ENCODE results near the gene CADPS2. TPM values are rescaled to one million over a fixed set of nuclear protein-coding genes. Genes with fewer than 3 reads are reported as not detected.

The CADPS2 gene
- polyA plus RNA-seq (2011; rRNA removed) (0.38 and 0.56 TPM in 2 replicates), polyA minus RNA-seq (2011; rRNA and poly(A)+ RNA removed) (0.62 and 0.85 TPM in 2 replicates)

GRCh38 chr7:122886357-122887081 is at the start of gene CADPS2:
CADPS2 (minus strand) TSS chr7:122886460; CDS start chr7:122886337, 123 bp downstream.
- ChIA-PET CTCF (interaction anchor here (1.4 kb wide), 1 partner anchor 10 kb away, joined by 3 read pairs; no protein-coding TSS in a partner anchor), POLR2A (no interaction called here)
- Histone ChIP-seq H3K27me3 (ENCODE audit: control insufficient read depth, insufficient read depth, low read length) (peaks cover 6% of the 10 kb centered on the region), H3K36me3 (ENCODE audit: control insufficient read depth, insufficient read depth, low read length) (no peaks in the 10 kb centered on the region), H3K4me3 (ENCODE audit: low read depth, low read length) (peak within 1 kb of the TSS; percentile 58)
- no peak for DNase-seq (ENCODE audit: low read depth)
- TF ChIP-seq CTCF (IDR thresholded peaks at IDR 0.05; ENCODE audit: insufficient read depth, low read depth, low read length), result peak; percentile 28; the same call in 1 of the 2 replicates

- Histone ChIP-seq H3K27me3 (ENCODE audit: control insufficient read depth, insufficient read depth, low read length) (no peaks in the 10 kb centered on the region), H3K4me3 (ENCODE audit: low read depth, low read length) (no peak overlapping the region), H3K36me3 (ENCODE audit: control insufficient read depth, insufficient read depth, low read length) (no peaks in the 10 kb centered on the region)
- no peak for DNase-seq (ENCODE audit: low read depth)
- ChIA-PET CTCF (no interaction called here), POLR2A (no interaction called here)
- no peak for TF ChIP-seq CTCF (IDR thresholded peaks at IDR 0.05; ENCODE audit: insufficient read depth, low read depth, low read length)
These were observed 49.4 kb upstream of the CADPS2 start for GRCh38 chr7:122935620-122936019.

- H3K36me3 ChIP-seq (ENCODE audit: control insufficient read depth, insufficient read depth, low read length), result no peaks in the 10 kb centered on the region
- ChIA-PET CTCF (no interaction called here), POLR2A (no interaction called here)
- no peaks in the 10 kb centered on the region for H3K27me3 ChIP-seq (ENCODE audit: control insufficient read depth, insufficient read depth, low read length)
- no peak for DNase-seq (ENCODE audit: low read depth)
- TF ChIP-seq CTCF (IDR thresholded peaks at IDR 0.05; ENCODE audit: insufficient read depth, low read depth, low read length), result no peak
- H3K4me3 ChIP-seq (ENCODE audit: low read depth, low read length), result no peak overlapping the region
These were observed 33.5 kb upstream of the CADPS2 start for GRCh38 chr7:122919643-122920181.

GRCh38 chr7:122914812-122915211 is 28.6 kb upstream of the CADPS2 start:
- no peak overlapping the region for H3K4me3 ChIP-seq (ENCODE audit: low read depth, low read length)
- H3K27me3 ChIP-seq (ENCODE audit: control insufficient read depth, insufficient read depth, low read length), result no peaks in the 10 kb centered on the region
- POLR2A ChIA-PET, result no interaction called here
- DNase-seq (ENCODE audit: low read depth), result no peak
- H3K36me3 ChIP-seq (ENCODE audit: control insufficient read depth, insufficient read depth, low read length), result no peaks in the 10 kb centered on the region
- CTCF ChIA-PET, result no interaction called here
- no peak for TF ChIP-seq CTCF (IDR thresholded peaks at IDR 0.05; ENCODE audit: insufficient read depth, low read depth, low read length)

GRCh38 chr7:122913608-122914007 is 27.3 kb upstream of the CADPS2 start:
- POLR2A ChIA-PET, result no interaction called here

More at GRCh38 chr7:122913608-122914007, 27.3 kb upstream of the CADPS2 start:
- DNase-seq (ENCODE audit: low read depth), result no peak
- no peak for TF ChIP-seq CTCF (IDR thresholded peaks at IDR 0.05; ENCODE audit: insufficient read depth, low read depth, low read length)
- H3K27me3 ChIP-seq (ENCODE audit: control insufficient read depth, insufficient read depth, low read length), result no peaks in the 10 kb centered on the region
- CTCF ChIA-PET, result interaction anchor here (0.6 kb wide), 1 partner anchor 29 kb away, joined by 4 read pairs; no protein-coding TSS in a partner anchor
- H3K4me3 ChIP-seq (ENCODE audit: low read depth, low read length), result no peak overlapping the region
- no peaks in the 10 kb centered on the region for H3K36me3 ChIP-seq (ENCODE audit: control insufficient read depth, insufficient read depth, low read length)
